ENCODE data around the gene PSAT1.
A peak's percentile ranks its signal among the peaks of the same experiment; 100 is the strongest.

The PSAT1 gene

GRCh38 chr9:78314550-78314949, 17.6 kb downstream of the PSAT1 start:
- in situ Hi-C loops (cut with HindIII; ENCODE audit: low pct_ligation_motif_present, low sequenced_read_pairs), result no loop called here
- TF ChIP-seq CTCF (IDR thresholded peaks at IDR 0.05; ENCODE audit: low read depth, low read length, missing control alignments), result no peak

GRCh38 chr9:78314953-78315870, 18.3 kb downstream of the PSAT1 start:
- no peak overlapping the region for H3K4me3 ChIP-seq (ENCODE audit: low read depth, low read length)
- no peak overlapping the region for H3K27ac ChIP-seq
- H3K36me3 ChIP-seq (replicated peaks), result peaks cover 14% of the 10 kb centered on the region
- in situ Hi-C loops (cut with HindIII; ENCODE audit: low pct_ligation_motif_present, low sequenced_read_pairs), result no loop called here
- no peak for TF ChIP-seq CTCF (IDR thresholded peaks at IDR 0.05; ENCODE audit: low read depth, low read length, missing control alignments)
- peak; percentile 31 for DNase-seq
- no peaks in the 10 kb centered on the region for H3K27me3 ChIP-seq (replicated peaks)

More at GRCh38 chr9:78314550-78314949, 17.6 kb downstream of the PSAT1 start:
- H3K36me3 ChIP-seq (replicated peaks), result peaks cover 15% of the 10 kb centered on the region
- H3K4me3 ChIP-seq (ENCODE audit: low read depth, low read length), result no peak overlapping the region
- H3K27me3 ChIP-seq (replicated peaks), result no peaks in the 10 kb centered on the region
- no peak for DNase-seq
- H3K27ac ChIP-seq, result no peak overlapping the region

GRCh38 chr9:78316166-78316892, 19.4 kb downstream of the PSAT1 start:
- no peak for TF ChIP-seq CTCF (IDR thresholded peaks at IDR 0.05; ENCODE audit: low read depth, low read length, missing control alignments)
- in situ Hi-C loops (cut with HindIII; ENCODE audit: low pct_ligation_motif_present, low sequenced_read_pairs), result no loop called here
- Histone ChIP-seq H3K36me3 (replicated peaks) (peaks cover 10% of the 10 kb centered on the region), H3K27me3 (replicated peaks) (no peaks in the 10 kb centered on the region), H3K4me3 (ENCODE audit: low read depth, low read length) (no peak overlapping the region), H3K27ac (no peak overlapping the region)
- no peak for DNase-seq

GRCh38 chr9:78319197-78320029, 22.5 kb downstream of the PSAT1 start:
- no peak for DNase-seq
- Histone ChIP-seq H3K27ac (no peak overlapping the region), H3K27me3 (replicated peaks) (no peaks in the 10 kb centered on the region), H3K36me3 (replicated peaks) (peaks cover 10% of the 10 kb centered on the region), H3K4me3 (ENCODE audit: low read depth, low read length) (no peak overlapping the region)
- in situ Hi-C loops (cut with HindIII; ENCODE audit: low pct_ligation_motif_present, low sequenced_read_pairs), result no loop called here
- TF ChIP-seq CTCF (IDR thresholded peaks at IDR 0.05; ENCODE audit: low read depth, low read length, missing control alignments), result no peak

GRCh38 chr9:78320030-78320693, 23.2 kb downstream of the PSAT1 start:
- Histone ChIP-seq H3K36me3 (replicated peaks) (peaks cover 10% of the 10 kb centered on the region), H3K27me3 (replicated peaks) (no peaks in the 10 kb centered on the region)
- no peak for DNase-seq

More at GRCh38 chr9:78320030-78320693, 23.2 kb downstream of the PSAT1 start:
- TF ChIP-seq CTCF (IDR thresholded peaks at IDR 0.05; ENCODE audit: low read depth, low read length, missing control alignments), result no peak
- in situ Hi-C loops (cut with HindIII; ENCODE audit: low pct_ligation_motif_present, low sequenced_read_pairs), result no loop called here
- Histone ChIP-seq H3K4me3 (ENCODE audit: low read depth, low read length) (no peak overlapping the region), H3K27ac (no peak overlapping the region)

Measured in brain microvascular endothelial cell (primary cell).